H1 (cell line): Measurements from ENCODE around the gene TRAF5. TPM values are rescaled to one million over a fixed set of nuclear protein-coding genes. Genes with fewer than 3 reads are reported as not detected.

ENCODE experiments used
- ATF2 ChIP-seq: IDR thresholded peaks from 2 replicates; pipeline ENCODE4 v1.6.1; 2012; ENCODE audit warnings: low read length, inconsistent platforms
- CHD7 ChIP-seq: fragments of 300-600 bp; sonication (generic); IDR thresholded peaks from 2 replicates; pipeline ENCODE4 v1.7.1; 2012; ENCODE audit warnings: low read length, moderate library complexity, mild to moderate bottlenecking, inconsistent platforms; ENCODE audit not compliant: insufficient replicate concordance
- CTBP2 ChIP-seq: IDR thresholded peaks from 2 replicates; pipeline ENCODE4 v1.7.0; 2011; ENCODE audit warnings: borderline replicate concordance, mild to moderate bottlenecking, moderate library complexity, mixed read lengths, low read length; ENCODE audit not compliant: insufficient read depth, insufficient read length
- FOSL1 ChIP-seq: IDR thresholded peaks from 2 replicates; pipeline ENCODE4 v1.6.1; 2011; ENCODE audit warnings: mild to moderate bottlenecking, low read depth, low read length, moderate library complexity; ENCODE audit not compliant: insufficient read depth
- GTF2F1 ChIP-seq: IDR thresholded peaks from 2 replicates; pipeline ENCODE4 v1.6.1; 2012; ENCODE audit warnings: low read depth, low read length, improper control_type of control experiment, borderline replicate concordance
- NANOG ChIP-seq: IDR thresholded peaks from 2 replicates; pipeline ENCODE4 v1.6.1; 2011; ENCODE audit warnings: low read length, low read depth, mild to moderate bottlenecking, inconsistent platforms; ENCODE audit not compliant: insufficient read depth, poor library complexity, severe bottlenecking
- PHF8 ChIP-seq: fragments of 200-600 bp; sonication (generic); conservative IDR thresholded peaks from 2 replicates; pipeline ENCODE4 v1.7.1; 2012; ENCODE audit warnings: low read depth, mild to moderate bottlenecking, inconsistent platforms, low read length, moderate library complexity
- TBP ChIP-seq: IDR thresholded peaks from 2 replicates; pipeline ENCODE4 v1.6.1; 2011; ENCODE audit warnings: low read depth, low read length, improper control_type of control experiment
- polyA plus RNA-seq, 7 experiments: library from polyadenylated mRNA; depleted of rRNA in 3 of 7; stranded (reverse) in 5 of 7; unstranded in 2 of 7; fragments of >200 nt in 5 of 7; fragments of 200-250 nt in 2 of 7; gene quantifications; 1 replicate in 5 of 7; 2 replicates in 1 of 7; 4 replicates in 1 of 7; pipeline versions ENCODE4 v1.2.1 to v1.2.3, GENCODE V29; 2011 to 2013; ENCODE audit warnings: missing spikeins in 2 of 7, mixed read lengths in 2 of 7
- total RNA-seq: library from RNA; stranded (reverse); fragmentation: NEBNext Ultra II Directional; extraction: Animal tissue kit (Norgen Biotek cat#: 25700); gene quantifications from 2 replicates; pipeline ENCODE4 v1.2.1, GENCODE V29; 2021

Gene TRAF5
- total and polyA plus RNA-seq, 2 of the 8 experiments (the other 6 are each of a cell fraction or from before 2014, with no cell fraction given): 13.0 to 17.1 TPM

GRCh38 chr1:211371406-211372105 is 44.9 kb downstream of the TRAF5 start (continued):
- TF ChIP-seq CHD7 (no peak), TBP (no peak), FOSL1 (no peak), PHF8 (no peak), ATF2 (no peak), CTBP2 (no peak), NANOG (no peak), GTF2F1 (no peak)
